SK-N-SH (cell line): ENCODE results near the gene UQCRC1. TPM values are rescaled to one million over a fixed set of nuclear protein-coding genes. Genes with fewer than 3 reads are reported as not detected.

Source experiments
- CTCF ChIA-PET: fragments of 300-600, 350-600 bp; formaldehyde crosslinking; extraction: SDS; loops from one replicate; lab custom pipeline; 2021; lab: Yijun Ruan, JAX
- POLR2A ChIA-PET: fragments of 350-600 bp; sonication (Branson Sonifier 250); formaldehyde crosslinking; extraction: SDS; loops from one replicate; lab custom pipeline; 2020; ENCODE audit warnings: antibody characterized with exemption, inconsistent platforms; lab: Yijun Ruan, JAX
- DNase-seq: peaks from one replicate; pipeline ENCODE4 v3.0.0; 2012
- H2AFZ ChIP-seq: fragments of 200-600 bp; sonication (generic); 2 replicates; pipeline ENCODE4 v1.8.1; 2016; ENCODE audit warnings: antibody characterized with exemption, mild to moderate bottlenecking, low read depth
- H3F3A ChIP-seq: fragments of 200-600 bp; sonication (generic); replicated peaks from 2 replicates; pipeline ENCODE3; 2016; ENCODE audit warnings: antibody characterized with exemption, mild to moderate bottlenecking; ENCODE audit not compliant: insufficient read depth
- H3K27ac ChIP-seq, 2 experiments: fragments of 200-500 bp in 1 of 2; fragments of 200-600 bp in 1 of 2; sonication (Bioruptor generic) in 1 of 2; sonication (generic), shearing (Covaris generic) in 1 of 2; 2 replicates each; pipeline versions ENCODE4 v1.5.1 to v1.6.1; 2014 to 2016; ENCODE audit warnings: low read depth in 2 of 2, inconsistent platforms in 1 of 2, low read length in 1 of 2, mild to moderate bottlenecking in 1 of 2, mixed read lengths in 1 of 2
- H3K27me3 ChIP-seq: fragments of 200-600 bp; sonication (generic), shearing (Covaris generic); 2 replicates; pipeline ENCODE4 v1.6.1; 2016; ENCODE audit warnings: mixed run types; ENCODE audit not compliant: insufficient read depth
- H3K36me3 ChIP-seq, 2 experiments: fragments of 200-500 bp in 1 of 2; fragments of 200-600 bp in 1 of 2; sonication (Bioruptor generic) in 1 of 2; sonication (generic) in 1 of 2; replicated peaks in 1 of 2; 2 replicates each; pipeline versions ENCODE3 to v1.5.1; 2014 to 2016; ENCODE audit warnings: low read length in 1 of 2, mild to moderate bottlenecking in 1 of 2; ENCODE audit not compliant: insufficient read depth in 2 of 2, control insufficient read depth in 1 of 2
- H3K4me1 ChIP-seq, 2 experiments: fragments of 200-500 bp in 1 of 2; fragments of 200-600 bp in 1 of 2; sonication (Bioruptor generic) in 1 of 2; sonication (generic), shearing (Covaris generic) in 1 of 2; 2 replicates each; pipeline versions ENCODE4 v1.5.1 to v1.6.1; 2014 to 2016; ENCODE audit warnings: low read depth in 1 of 2, low read length in 1 of 2, mixed run types in 1 of 2; ENCODE audit not compliant: insufficient read depth in 2 of 2, control insufficient read depth in 1 of 2
- H3K4me2 ChIP-seq: fragments of 200-600 bp; sonication (generic), shearing (Covaris generic); 2 replicates; pipeline ENCODE4 v1.6.1; 2017; ENCODE audit warnings: mixed run types
- H3K4me3 ChIP-seq, 2 experiments: fragments of 200-500 bp in 1 of 2; fragments of 200-600 bp in 1 of 2; sonication (Bioruptor generic) in 1 of 2; sonication (generic), shearing (Covaris generic) in 1 of 2; 2 replicates each; pipeline versions ENCODE4 v1.5.1 to v1.8.1; 2014 to 2016; ENCODE audit warnings: low read depth in 2 of 2, inconsistent platforms in 1 of 2, low read length in 1 of 2, mild to moderate bottlenecking in 1 of 2, mixed read lengths in 1 of 2, moderate library complexity in 1 of 2
- H3K79me2 ChIP-seq: fragments of 200-600 bp; sonication (generic); 2 replicates; pipeline ENCODE4 v1.8.1; 2017; ENCODE audit warnings: mild to moderate bottlenecking; ENCODE audit not compliant: insufficient read depth
- H3K9ac ChIP-seq: fragments of 200-600 bp; sonication (generic); 2 replicates; pipeline ENCODE4 v1.6.1; 2017; ENCODE audit warnings: mixed run types
- H3K9me2 ChIP-seq: fragments of 200-600 bp; sonication (generic); 2 replicates; pipeline ENCODE4 v1.6.1; 2017; ENCODE audit warnings: mixed run types
- H3K9me3 ChIP-seq: fragments of 200-600 bp; sonication (generic); 2 replicates; pipeline ENCODE4 v1.6.1; 2017; ENCODE audit warnings: mixed run types, mild to moderate bottlenecking, moderate library complexity
- H4K20me1 ChIP-seq: fragments of 200-600 bp; sonication (generic); 2 replicates; pipeline ENCODE4 v1.6.1; 2017; ENCODE audit warnings: mild to moderate bottlenecking, mixed run types; ENCODE audit not compliant: insufficient read depth
- CHD2 ChIP-seq: fragments of 150-350 bp; IDR thresholded peaks from 2 replicates; pipeline ENCODE4 v1.6.1; 2018; ENCODE audit warnings: low read length; ENCODE audit not compliant: partially characterized antibody
- CTCF ChIP-seq: fragments of 200-600 bp; sonication (generic); IDR thresholded peaks from 2 replicates; pipeline ENCODE4 v1.6.1; 2017; ENCODE audit warnings: antibody characterized with exemption, mild to moderate bottlenecking, moderate library complexity
- EP300 ChIP-seq, 2 experiments: IDR thresholded peaks; 2 replicates each; pipeline versions ENCODE4 v1.4.0 to v1.6.1; 2012; ENCODE audit warnings: borderline replicate concordance in 1 of 2, low read depth in 1 of 2, low read length in 1 of 2
- FOXJ3 ChIP-seq: sonication (generic); formaldehyde crosslinking; IDR thresholded peaks from 2 replicates; pipeline ENCODE4 v1.5.1; 2020; ENCODE audit warnings: mild to moderate bottlenecking, missing genetic modification reagents
- GABPA ChIP-seq: IDR thresholded peaks from 2 replicates; pipeline ENCODE4 v1.4.0; 2012; ENCODE audit warnings: low read depth, mild to moderate bottlenecking
- GATA2 ChIP-seq: sonication (generic); formaldehyde crosslinking; IDR thresholded peaks from 2 replicates; pipeline ENCODE4 v1.5.0; 2020; ENCODE audit warnings: mild to moderate bottlenecking, missing genetic modification reagents
- IRF3 ChIP-seq: fragments of 150-350 bp; IDR thresholded peaks from 2 replicates; pipeline ENCODE4 v1.6.1; 2016; ENCODE audit warnings: mild to moderate bottlenecking, low read depth, low read length
- JUND ChIP-seq: IDR thresholded peaks from 2 replicates; pipeline ENCODE4 v1.4.0; 2012
- MAX ChIP-seq: IDR thresholded peaks from 2 replicates; pipeline ENCODE4 v1.4.0; 2012; ENCODE audit warnings: low read depth
- MEF2A ChIP-seq: IDR thresholded peaks from 2 replicates; pipeline ENCODE4 v1.4.0; 2012; ENCODE audit warnings: low read depth, borderline replicate concordance
- MXI1 ChIP-seq: IDR thresholded peaks from 2 replicates; pipeline ENCODE4 v1.6.1; 2012; ENCODE audit warnings: mild to moderate bottlenecking, low read depth, low read length, improper control_type of control experiment
- PBX3 ChIP-seq: IDR thresholded peaks from 2 replicates; pipeline ENCODE4; 2012
- RAD21 ChIP-seq: IDR thresholded peaks from 2 replicates; pipeline ENCODE4 v1.6.1; 2012; ENCODE audit warnings: mild to moderate bottlenecking, low read length
- RCOR1 ChIP-seq: fragments of 150-350 bp; IDR thresholded peaks from 2 replicates; pipeline ENCODE4 v1.6.1; 2017; ENCODE audit warnings: antibody characterized with exemption, low read length
- RXRA ChIP-seq: IDR thresholded peaks from 2 replicates; pipeline ENCODE4 v1.4.0; 2012; ENCODE audit warnings: low read depth, mild to moderate bottlenecking, borderline replicate concordance
- SIN3A ChIP-seq: IDR thresholded peaks from 2 replicates; pipeline ENCODE4 v1.6.1; 2012; ENCODE audit warnings: low read depth, mild to moderate bottlenecking, low read length, moderate library complexity, borderline replicate concordance
- SMC3 ChIP-seq: IDR thresholded peaks from 2 replicates; pipeline ENCODE4 v1.6.1; 2012; ENCODE audit warnings: low read depth, low read length, improper control_type of control experiment
- TEAD4 ChIP-seq: IDR thresholded peaks from 2 replicates; pipeline ENCODE4 v1.4.0; 2012; ENCODE audit warnings: mild to moderate bottlenecking, borderline replicate concordance; ENCODE audit not compliant: insufficient read depth
- USF1 ChIP-seq: IDR thresholded peaks from 2 replicates; pipeline ENCODE4 v1.4.0; 2012; ENCODE audit warnings: low read depth, borderline replicate concordance
- USF2 ChIP-seq: fragments of 150-350 bp; IDR thresholded peaks from 2 replicates; pipeline ENCODE4 v1.6.1; 2017; ENCODE audit warnings: antibody characterized with exemption, low read length, low read depth, borderline replicate concordance
- WGBS: methylation state at CpG from one replicate; pipeline ENCODE4 v1.1.6; 2017; ENCODE audit warnings: low lambda C conversion rate; 5-methylcytosine and 5-hydroxymethylcytosine counted together
- polyA plus RNA-seq, 3 experiments: library from polyadenylated mRNA; depleted of rRNA; stranded (reverse); fragments of >200 nt; gene quantifications; 2 replicates each; pipeline ENCODE4 v1.2.3, GENCODE V29; 2012

UQCRC1 gene
- polyA plus RNA-seq, 1 of the 3 experiments (the other 2 are of a cell fraction): 284 TPM

GRCh38 chr3:48572517-48572916 is 36.9 kb downstream of the UQCRC1 start:
- Histone ChIP-seq H3K4me3 (no peak overlapping the region), H3K9me3 (no peaks in the 10 kb centered on the region), H3F3A (no peaks in the 10 kb centered on the region), H3K9ac (no peak overlapping the region), H3K79me2 (no peaks in the 10 kb centered on the region), H3K27me3 (no peaks in the 10 kb centered on the region), H4K20me1 (no peaks in the 10 kb centered on the region), H3K4me2 (no peak overlapping the region), H2AFZ (no peak overlapping the region), H3K27ac (no peak overlapping the region), H3K36me3 (no peaks in the 10 kb centered on the region), H3K9me2 (no peaks in the 10 kb centered on the region), H3K4me1 (no peaks in the 10 kb centered on the region)
- no peak for TF ChIP-seq GATA2 (CRISPR knock-in tag)
- POLR2A ChIA-PET: no interaction called here
- 87% methylated on average over 6 of the region's 7 CpGs for WGBS
- DNase-seq: no peak
- CTCF ChIA-PET: interaction anchor here (1.3 to 1.5 kb wide), 2 partner anchors 15 to 63 kb away, joined by 4 to 5 read pairs; partner anchors contain the start of gene SLC26A6

- CTCF ChIA-PET: interaction anchor here (1.3 kb wide), 1 partner anchor 64 kb away, joined by 4 read pairs; the partner anchor contains the start of gene SLC26A6
- H3K36me3 ChIP-seq: no peaks in the 10 kb centered on the region
- H3K4me2 ChIP-seq: no peak overlapping the region
Observed at GRCh38 chr3:48571938-48572337, 37.5 kb downstream of the UQCRC1 start.

More at GRCh38 chr3:48571938-48572337, 37.5 kb downstream of the UQCRC1 start:
- Histone ChIP-seq H3K9me2 (no peaks in the 10 kb centered on the region), H3F3A (no peaks in the 10 kb centered on the region), H2AFZ (no peak overlapping the region), H3K27ac (no peak overlapping the region), H3K9ac (no peak overlapping the region), H3K79me2 (no peaks in the 10 kb centered on the region), H3K27me3 (no peaks in the 10 kb centered on the region), H3K4me3 (no peak overlapping the region), H4K20me1 (no peaks in the 10 kb centered on the region), H3K9me3 (no peaks in the 10 kb centered on the region), H3K4me1 (no peaks in the 10 kb centered on the region)
- no peak for TF ChIP-seq PBX3
- TF ChIP-seq IRF3: no peak
- no peak for TF ChIP-seq RCOR1
- TF ChIP-seq EP300 (IDR thresholded peaks at IDR 0.05; ENCODE audit: borderline replicate concordance in 1 of 2, low read depth in 1 of 2, low read length in 1 of 2): no peak
- TF ChIP-seq MXI1: no peak
- TF ChIP-seq TEAD4: no peak
- no peak for TF ChIP-seq FOXJ3 (CRISPR knock-in tag)
- TF ChIP-seq RAD21: no peak
- TF ChIP-seq SIN3A: no peak
- no peak for TF ChIP-seq USF2
- TF ChIP-seq CHD2: no peak
- TF ChIP-seq USF1: no peak
- TF ChIP-seq RXRA: no peak
- no peak for TF ChIP-seq SMC3
- TF ChIP-seq CTCF: no peak
- TF ChIP-seq MAX: no peak
- no peak for TF ChIP-seq JUND
- TF ChIP-seq GABPA: no peak
- no peak for TF ChIP-seq MEF2A
- no peak for DNase-seq
- POLR2A ChIA-PET: no interaction called here
- 86% methylated on average over 4 of the region's 12 CpGs for WGBS
